ENCODE measurements around the gene KRT2.

DNA sequence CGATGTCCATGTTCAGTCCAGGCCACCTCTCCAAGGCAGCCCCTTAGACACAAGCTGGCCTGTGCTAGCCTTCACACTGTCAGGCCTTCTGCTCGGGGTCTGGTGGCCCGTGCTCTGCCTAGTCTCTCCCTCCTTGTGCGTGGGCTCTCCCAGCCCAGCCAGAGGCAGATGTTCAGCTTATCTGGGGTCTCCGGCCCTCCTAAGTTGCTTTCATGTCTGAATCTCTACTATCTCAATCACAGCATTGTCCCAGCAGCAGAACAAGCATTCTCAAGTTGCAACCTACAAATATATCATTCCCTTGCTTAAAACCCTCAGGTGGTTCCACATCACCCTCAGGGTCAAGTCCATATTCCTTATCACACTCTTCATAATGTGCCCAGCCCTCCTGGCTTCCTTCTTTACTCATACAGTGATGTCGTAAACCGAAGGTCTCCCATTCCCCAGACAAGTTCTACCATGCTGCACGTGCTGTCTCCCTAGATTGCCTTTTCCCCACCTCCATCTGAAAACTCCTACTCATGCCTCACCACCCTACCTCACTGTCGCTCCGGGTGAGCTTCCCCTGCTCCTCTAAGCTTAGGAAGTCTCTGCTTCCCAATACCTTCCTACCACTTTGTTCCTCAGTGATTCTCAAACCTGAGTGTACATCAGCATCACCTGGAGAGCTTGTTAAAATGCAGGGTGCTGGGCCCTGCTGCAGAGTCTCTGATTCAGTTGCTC lies 35.2 kb downstream of the KRT2 start:
- TF ChIP-seq EZH2 (IDR thresholded peaks at IDR 0.05; ENCODE audit: low read depth, low read length, severe bottlenecking) (no peak), PHF8 (conservative IDR thresholded peaks at IDR 0.05; ENCODE audit: low read depth, low read length) (no peak), JUND (IDR thresholded peaks at IDR 0.05; ENCODE audit: low read length) (no peak)
